NCI-H345 (cell line): ENCODE results near the gene PHACTR2.
"Not testable (repeated sequence)": the region's sequence is repeated elsewhere in the genome, so short reads cannot be mapped to it uniquely, and the experiment has no call there.

Experiments
- DNase-seq: peaks from one replicate; lab custom pipeline; 2025; lab: John Stamatoyannopoulos, UW

The PHACTR2 gene

GRCh38 chr6:143677891-143678791 lies at the start of gene PHACTR2:
Gene PHACTR2, plus strand, starts transcription at chr6:143677965. Its CDS starts 199 bp downstream, at chr6:143678164.
- DNase-seq = peak; percentile 49

DNA sequence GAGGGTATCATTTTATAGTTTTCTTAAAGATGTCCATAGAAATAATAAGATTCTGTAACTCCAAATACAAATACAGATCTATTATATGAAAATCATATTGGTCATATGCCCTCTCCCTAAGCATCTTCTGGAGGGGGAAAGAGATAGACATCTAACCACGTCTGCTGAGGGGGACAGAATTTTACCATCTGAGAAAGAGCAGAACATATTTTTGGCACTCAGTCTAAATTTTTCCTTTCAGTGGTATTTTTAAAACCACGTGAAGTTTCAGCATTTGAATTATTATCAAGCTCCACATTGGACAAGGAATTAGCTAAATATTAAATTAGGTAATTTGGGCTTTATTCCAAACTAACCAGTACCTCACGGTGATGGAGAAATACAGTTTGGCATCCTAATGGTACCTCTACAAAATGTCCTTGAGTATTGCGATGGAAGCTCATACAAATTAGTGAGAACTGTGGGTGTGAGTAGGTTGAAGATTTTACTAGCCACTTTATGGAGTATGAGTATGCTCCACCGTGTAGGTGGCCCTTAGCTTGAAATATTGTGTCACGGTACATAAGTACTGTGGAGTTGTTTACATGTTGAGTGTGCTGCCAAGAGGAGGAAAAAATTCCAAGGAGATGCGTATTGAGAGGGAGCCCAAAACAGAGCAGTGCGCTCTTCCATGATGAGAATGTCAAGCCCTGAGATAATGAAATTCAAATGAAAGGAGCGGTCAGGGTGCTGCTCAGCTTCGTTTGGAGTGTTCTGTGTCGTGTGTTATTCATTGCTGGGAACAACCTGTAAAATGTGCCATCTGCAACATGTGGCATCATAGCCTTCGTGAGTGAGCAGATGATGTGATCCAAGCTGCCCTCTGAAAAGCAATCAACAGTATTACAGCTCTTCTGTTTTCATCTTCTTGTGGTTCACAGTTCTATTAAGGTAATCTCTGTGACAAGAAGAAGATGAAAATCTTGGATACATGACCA lies 48.4 kb upstream of the PHACTR2 start:
- DNase-seq = no peak

DNA sequence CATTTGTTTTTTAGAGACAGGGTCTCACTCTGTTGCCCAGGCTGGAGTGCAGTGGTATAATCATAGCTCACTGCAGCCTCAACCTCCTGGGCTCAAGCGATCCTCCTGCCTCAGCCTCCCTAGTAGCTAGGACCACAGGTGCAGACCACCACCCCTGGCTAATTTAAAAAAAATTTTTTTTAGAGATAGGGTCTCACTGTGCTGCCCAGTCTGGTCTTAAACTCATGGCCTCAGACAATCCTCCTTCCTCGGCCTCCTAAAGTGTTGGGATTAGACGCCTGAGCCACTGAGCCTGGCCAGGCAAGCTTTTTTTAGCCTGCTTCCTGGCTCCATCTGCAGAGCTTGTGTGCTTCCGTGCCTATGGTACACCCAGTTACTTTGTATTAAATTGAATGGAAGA lies 46.6 kb upstream of the PHACTR2 start:
- DNase-seq = not testable (repeated sequence)

DNA sequence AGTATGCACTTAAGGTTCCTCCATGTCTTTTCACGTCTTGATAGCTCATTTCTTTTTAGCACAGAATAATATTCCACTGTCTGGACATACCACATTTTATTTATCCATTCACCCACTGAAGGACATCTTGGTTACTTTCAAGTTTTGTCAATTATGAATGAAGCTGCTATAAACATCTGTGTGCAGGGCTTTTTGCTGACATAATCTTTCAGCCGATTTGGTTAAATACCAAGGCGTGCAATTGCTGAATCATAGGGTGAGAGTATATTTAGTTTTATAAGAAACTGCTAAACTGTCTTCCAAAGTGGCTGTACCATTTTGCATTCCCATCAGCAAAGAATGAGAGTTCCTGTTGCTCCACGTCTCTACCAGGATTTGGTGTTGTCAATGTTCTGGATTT lies 44.9 kb upstream of the PHACTR2 start:
- no peak for DNase-seq

DNA sequence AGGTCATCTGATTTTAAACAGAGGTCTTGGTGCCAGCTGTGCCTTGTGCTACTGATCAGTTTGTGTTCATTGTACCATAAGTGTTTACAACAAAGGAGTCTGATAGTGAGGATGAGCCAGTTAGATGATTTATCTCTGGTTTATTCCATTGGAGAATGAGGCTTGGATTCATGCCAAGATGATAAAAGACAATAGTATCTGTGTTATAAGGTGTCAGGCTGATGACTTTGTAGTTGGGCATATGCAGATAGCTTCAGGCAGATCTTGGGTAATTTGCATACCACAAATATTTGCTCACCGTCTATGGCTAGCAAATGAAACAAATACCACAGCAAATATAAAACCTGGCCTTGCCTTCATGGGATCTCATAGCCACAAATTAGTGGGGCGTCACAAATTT lies 43.3 kb upstream of the PHACTR2 start:
- DNase-seq = peak; percentile 86

DNA sequence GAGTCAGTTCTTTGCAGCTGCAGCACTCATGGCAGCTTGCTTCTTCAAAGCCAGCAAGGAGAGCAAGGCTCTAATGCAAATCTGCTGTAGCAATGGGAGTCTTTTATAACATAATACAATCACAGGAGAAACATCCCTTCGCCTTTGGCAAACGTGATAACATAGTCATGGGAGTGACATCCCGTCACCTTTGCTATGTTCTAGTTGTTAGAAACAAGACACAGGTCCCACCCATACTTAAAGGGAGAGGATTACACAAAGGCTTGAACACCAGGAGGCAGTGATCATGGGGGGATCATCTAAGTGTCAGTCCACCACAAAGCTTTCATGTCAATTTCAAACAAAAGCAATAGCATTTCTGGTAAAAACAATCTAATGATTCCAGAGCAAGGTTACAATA lies 40.1 kb upstream of the PHACTR2 start:
- DNase-seq = no peak

DNA sequence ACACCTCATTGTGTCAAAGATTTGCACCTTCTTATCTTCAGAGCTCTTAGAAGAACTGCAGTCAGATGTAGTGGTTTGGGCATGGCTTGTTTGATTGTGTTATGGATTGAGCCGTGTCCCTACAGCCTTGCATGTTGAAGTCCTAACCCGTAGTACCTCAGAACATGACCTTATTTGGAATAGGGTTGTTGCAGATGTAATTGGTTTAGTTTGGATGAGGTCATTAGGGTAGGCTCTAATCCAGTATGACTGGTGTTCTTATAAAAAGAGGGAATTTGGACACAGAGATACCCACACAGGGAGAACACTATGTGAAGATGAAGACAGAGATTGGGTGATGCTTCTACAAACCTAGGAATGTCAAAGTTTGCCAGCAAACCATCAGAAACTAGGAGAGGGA lies 35.4 kb upstream of the PHACTR2 start:
- DNase-seq = no peak

DNA sequence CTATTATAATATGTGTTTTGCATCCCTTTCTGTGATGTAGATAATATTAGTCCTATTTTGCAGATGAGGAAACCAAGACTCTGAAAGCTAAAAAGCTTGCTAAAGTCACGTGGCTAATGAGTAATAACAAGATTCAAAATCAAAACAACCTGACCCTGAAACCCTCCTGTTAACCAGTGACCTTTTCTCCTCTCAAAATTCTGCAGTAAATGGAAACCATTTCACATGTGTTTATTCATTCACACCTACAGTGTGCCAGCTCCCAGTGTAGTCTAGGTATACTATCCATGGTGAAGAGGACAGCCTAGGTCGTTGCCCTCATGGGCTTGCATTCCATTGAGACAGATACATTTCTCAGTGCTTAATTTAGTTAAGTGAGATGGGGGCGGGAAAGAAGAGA lies 30.6 kb upstream of the PHACTR2 start:
- DNase-seq = no peak

DNA sequence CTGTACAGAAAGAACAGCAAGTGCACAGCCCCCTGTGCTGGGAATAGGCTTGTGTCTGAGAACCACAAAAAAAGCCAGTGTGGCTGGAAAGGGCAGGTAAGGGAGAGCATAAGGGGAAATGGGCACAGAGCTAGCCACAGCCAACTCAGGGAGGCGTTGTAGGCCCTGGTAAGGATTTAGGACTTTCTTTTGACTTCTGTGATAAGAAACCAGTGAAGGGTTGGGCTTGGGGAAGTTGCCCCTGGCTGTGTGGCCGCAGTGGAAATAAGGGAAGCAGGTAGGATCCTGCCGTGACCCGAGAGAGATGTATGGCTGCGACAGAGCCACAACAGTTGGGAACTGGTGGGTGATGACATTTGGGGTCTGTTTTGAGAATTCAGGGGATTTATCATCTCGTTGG lies 30.0 kb upstream of the PHACTR2 start:
- DNase-seq = no peak

DNA sequence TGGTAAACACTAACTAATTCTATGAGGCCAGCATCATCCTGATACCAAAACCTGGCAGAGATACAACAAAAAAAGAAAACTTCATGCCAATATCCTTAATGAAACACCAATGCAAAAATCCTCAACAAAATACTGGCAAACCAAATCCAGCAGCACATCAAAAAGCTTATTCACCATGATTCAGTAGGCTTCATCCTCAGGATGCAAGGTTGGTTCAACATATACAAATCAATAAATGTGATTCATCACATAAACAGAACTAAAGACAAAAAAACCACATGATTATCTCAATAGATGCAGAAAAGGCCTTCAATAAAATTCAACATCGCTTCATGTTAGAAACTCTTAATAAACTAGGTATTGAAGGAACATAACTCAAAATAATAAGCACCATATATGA lies 28.4 kb upstream of the PHACTR2 start:
- DNase-seq = not testable (repeated sequence)

DNA sequence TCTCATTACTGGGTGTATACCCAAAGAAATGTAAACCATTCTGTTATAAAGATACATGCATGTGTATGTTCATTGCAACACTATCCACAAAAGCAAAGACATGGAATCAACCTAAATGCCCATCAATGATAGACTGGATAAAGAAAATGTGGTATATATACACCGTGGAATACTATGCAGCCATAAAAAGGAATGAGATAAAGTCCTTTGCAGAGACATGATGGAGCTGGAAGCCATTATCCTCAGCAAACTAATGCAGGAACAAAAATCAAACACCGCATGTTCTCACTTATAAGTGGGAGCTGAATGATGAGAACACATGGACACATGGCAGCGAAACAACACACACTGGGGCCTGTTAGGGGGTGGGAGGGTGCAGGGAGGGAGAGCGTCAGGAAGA lies 26.4 kb upstream of the PHACTR2 start:
- DNase-seq = not testable (repeated sequence)

DNA sequence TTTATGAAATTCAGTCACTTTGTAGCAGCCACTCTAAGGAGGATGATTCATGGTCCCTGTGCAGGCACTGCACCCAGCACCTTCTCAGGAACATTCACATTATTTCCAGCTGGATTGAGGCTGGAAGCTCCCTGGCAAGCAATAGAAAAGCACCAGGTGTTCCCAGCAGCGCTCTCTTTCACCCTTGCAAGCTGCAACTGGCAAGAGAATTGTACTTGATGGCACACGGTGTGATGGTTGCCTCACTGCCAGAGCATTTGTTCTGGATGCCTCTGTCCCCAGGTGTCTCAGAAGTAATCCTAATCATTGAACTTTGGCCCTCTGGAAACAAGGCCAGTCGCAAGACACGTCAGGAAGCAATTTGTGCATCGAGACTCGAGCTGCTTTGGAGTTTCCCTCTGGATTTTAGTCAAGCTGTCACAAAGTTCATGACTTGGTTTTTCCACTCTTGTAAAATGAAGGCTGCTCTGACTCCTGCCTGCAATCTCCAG lies 24.9 kb upstream of the PHACTR2 start:
- DNase-seq = peak; percentile 50

GRCh38 chr6:143655541-143655940 lies 22.2 kb upstream of the PHACTR2 start:
- no peak for DNase-seq

GRCh38 chr6:143656026-143656425 lies 21.7 kb upstream of the PHACTR2 start:
- DNase-seq = no peak

DNA sequence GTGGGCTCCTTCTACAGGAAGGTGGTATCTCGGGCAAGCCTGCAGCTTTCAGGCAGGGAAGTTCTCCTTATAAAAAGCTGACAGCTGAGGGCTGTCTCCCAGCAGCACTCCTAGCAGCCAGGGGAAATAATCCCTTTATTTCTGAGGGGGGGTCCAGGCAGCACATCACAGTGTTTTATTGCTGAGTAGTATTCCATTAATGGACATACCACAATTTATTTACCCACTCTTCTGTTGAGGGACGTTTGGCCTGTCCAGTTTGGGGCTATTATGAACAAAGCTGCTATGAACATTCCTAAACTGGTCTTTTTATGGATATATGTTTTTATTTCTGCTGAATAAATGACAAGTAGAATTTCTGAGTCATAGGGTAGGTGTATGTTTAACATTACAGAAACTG lies 20.0 kb upstream of the PHACTR2 start:
- no peak for DNase-seq

GRCh38 chr6:143660170-143660569 lies 17.6 kb upstream of the PHACTR2 start:
- DNase-seq = not testable (repeated sequence)

GRCh38 chr6:143664171-143664570 lies 13.6 kb upstream of the PHACTR2 start:
- no peak for DNase-seq

- DNase-seq = not testable (repeated sequence)
These were observed 11.8 kb upstream of the PHACTR2 start for GRCh38 chr6:143666007-143666406.

DNA sequence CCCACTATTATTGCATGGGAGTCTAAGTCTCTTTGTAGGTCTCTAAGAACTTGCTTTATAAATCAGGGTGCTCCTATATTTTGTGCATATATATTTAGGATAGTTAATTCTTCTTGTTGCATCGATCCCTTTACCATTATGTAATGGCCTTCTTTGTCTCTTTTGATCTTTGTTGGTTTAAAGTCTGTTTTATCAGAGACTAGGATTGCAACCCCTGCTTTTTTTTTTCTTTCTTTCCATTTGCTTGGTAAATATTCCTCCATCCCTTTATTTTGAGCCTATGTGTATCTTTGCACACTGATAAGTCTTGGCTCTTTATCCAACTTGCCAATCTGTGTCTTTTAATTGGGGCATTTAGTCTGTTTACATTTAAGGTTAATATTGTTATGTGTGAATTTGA lies 8.3 kb upstream of the PHACTR2 start:
- DNase-seq = not testable (repeated sequence)

DNA sequence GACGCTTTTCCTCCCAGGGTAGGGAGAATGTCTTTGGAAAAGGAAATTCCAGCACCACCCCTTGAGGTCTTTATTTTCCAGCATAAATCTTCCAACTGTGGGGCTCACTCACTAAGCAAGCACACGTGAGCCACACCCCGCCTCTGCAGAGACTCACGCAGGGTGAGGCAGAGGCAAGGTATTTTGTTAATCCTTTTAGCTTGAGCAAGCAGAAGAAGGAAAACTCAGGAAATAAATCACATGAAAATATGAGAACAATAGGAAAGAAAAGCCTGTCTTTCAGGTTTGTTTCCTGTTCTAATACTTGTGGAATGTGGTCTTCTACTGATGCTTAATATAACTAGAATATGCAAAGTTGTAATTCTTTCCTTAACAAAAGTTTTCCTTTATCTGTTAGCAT lies 4.1 kb upstream of the PHACTR2 start:
- no peak for DNase-seq

DNA sequence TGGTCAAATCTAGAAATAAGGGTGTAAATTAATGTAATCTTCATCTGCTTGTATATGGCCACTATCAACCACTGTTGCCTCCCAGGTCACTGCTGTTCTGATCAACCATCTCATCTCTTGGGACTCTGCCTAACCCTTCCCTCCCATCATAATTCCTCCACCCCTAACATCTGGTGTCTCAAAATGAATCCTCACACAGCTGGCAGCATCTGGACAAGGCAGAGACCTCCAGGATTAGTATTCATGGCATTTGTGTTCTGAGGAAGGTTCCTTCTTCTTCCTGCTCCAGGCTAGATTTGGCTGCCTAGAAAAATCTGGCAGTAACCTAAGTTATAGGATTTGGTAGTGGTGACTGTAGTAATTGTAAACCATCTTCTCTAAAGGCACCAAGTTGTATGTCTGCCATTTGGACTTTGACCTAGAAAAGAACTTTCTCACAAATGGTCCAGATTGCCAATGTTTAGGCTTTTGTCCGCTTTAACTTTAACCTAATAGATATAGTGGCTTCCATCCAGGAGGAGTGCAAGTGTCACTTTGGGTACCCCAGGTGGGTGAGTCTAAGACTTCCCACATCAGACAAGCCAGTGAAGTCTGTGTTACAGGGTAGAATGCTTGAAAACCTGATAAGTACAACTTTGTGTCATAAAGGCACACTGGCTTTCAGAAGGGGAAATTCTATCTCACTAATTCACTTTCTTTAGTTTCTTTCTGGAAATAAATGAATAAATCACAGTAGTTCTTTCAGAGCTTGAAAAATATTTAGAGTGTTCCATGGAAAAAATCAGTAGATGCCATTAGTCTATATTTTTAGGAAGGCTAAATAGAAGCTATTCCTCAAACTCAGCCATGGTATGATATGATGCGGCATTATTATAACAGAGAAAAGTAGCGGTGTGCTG lies 3.0 kb upstream of the PHACTR2 start:
- no peak for DNase-seq
